ENCODE measurements around the gene ARAF. TPM values are rescaled to one million over a fixed set of nuclear protein-coding genes. Genes with fewer than 3 reads are reported as not detected.

ARAF gene
- total RNA-seq, 1 donor from 2014 or later: 44.0 TPM

DNA sequence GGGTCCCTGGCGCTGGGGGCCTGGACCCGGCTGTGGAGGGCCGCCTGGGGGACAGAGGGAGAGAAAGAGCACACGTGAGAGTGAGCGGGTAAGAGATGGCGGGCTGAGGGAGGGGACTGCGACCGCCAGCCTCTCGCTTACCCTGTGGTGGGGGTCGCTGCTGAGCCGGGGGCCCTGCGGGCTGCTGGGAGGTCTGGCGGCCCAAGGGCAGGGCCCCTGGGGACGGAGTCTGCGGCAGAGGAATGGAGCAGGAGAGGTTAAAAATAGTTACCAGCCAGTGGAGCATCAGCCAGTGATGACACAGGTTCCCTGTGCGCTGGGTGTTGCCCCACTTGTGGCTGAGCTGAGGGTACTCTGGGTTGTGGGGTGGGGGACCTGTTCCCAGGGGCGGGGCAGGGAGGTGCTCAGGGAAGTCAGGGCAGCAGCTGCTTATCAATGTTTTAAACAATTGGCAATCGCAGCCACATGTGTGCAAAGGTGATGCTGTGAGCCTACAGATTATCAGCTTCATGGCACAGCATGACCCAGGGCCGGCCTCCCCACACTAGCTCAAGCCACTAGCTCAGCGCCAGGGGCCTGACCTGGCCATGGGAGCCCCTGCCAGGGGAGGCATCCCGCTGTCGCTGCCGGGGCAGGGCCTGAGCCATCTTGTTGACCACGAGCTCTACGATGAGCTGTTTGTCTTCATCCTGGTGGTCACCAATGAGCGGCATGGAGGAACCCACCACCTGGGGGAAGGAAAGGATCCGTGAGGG lies 13.7 kb downstream of the ARAF start:
- Histone ChIP-seq H3K9me3 (ENCODE audit: insufficient read depth, low read depth, low read length) (no peaks in the 10 kb centered on the region), H3K36me3 (ENCODE audit: insufficient read depth, low read length) (peaks cover 4% of the 10 kb centered on the region), H3K4me2 (ENCODE audit: low read length) (peak overlapping the region; percentile 69), H2AFZ (ENCODE audit: low read depth, low read length) (no peak overlapping the region), H3K4me1 (ENCODE audit: insufficient read depth, low read length) (peaks cover 18% of the 10 kb centered on the region), H3K27ac (ENCODE audit: low read depth, low read length) (no peak overlapping the region), H3K4me3 (ENCODE audit: insufficient read depth, low read depth, low read length) (no peak overlapping the region), H3K27me3 (ENCODE audit: insufficient read depth, low read length) (no peaks in the 10 kb centered on the region), H3K9ac (ENCODE audit: low read length) (peak overlapping the region; percentile 50), H3K79me2 (ENCODE audit: insufficient read depth, low read length) (no peaks in the 10 kb centered on the region), H4K20me1 (ENCODE audit: insufficient read depth, low read length) (no peaks in the 10 kb centered on the region)
- TF ChIP-seq, protein P1, sequence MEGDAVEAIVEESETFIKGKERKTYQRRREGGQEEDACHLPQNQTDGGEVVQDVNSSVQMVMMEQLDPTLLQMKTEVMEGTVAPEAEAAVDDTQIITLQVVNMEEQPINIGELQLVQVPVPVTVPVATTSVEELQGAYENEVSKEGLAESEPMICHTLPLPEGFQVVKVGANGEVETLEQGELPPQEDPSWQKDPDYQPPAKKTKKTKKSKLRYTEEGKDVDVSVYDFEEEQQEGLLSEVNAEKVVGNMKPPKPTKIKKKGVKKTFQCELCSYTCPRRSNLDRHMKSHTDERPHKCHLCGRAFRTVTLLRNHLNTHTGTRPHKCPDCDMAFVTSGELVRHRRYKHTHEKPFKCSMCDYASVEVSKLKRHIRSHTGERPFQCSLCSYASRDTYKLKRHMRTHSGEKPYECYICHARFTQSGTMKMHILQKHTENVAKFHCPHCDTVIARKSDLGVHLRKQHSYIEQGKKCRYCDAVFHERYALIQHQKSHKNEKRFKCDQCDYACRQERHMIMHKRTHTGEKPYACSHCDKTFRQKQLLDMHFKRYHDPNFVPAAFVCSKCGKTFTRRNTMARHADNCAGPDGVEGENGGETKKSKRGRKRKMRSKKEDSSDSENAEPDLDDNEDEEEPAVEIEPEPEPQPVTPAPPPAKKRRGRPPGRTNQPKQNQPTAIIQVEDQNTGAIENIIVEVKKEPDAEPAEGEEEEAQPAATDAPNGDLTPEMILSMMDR (IDR thresholded peaks at IDR 0.05; ENCODE audit: insufficient read depth, low read depth, low read length): no peak
- no peak for TF ChIP-seq EZH2 (IDR thresholded peaks at IDR 0.05; ENCODE audit: insufficient read depth, low read length)
- Mint-ChIP-seq H3K36me3 (ENCODE audit: low read depth, unreplicated experiment) (peaks cover 6% of the 10 kb centered on the region), H3K27me3 (ENCODE audit: low read depth, unreplicated experiment) (no peaks in the 10 kb centered on the region), H3K4me3 (ENCODE audit: unreplicated experiment) (no peak overlapping the region), H3K9me3 (ENCODE audit: unreplicated experiment) (no peaks in the 10 kb centered on the region), H3K4me1 (ENCODE audit: low read depth, unreplicated experiment) (peaks cover 22% of the 10 kb centered on the region), H3K27ac (ENCODE audit: unreplicated experiment) (no peak overlapping the region)
- DNase-seq (ENCODE audit: low read depth) (no peak), FAIRE-seq (no peak)

DNA sequence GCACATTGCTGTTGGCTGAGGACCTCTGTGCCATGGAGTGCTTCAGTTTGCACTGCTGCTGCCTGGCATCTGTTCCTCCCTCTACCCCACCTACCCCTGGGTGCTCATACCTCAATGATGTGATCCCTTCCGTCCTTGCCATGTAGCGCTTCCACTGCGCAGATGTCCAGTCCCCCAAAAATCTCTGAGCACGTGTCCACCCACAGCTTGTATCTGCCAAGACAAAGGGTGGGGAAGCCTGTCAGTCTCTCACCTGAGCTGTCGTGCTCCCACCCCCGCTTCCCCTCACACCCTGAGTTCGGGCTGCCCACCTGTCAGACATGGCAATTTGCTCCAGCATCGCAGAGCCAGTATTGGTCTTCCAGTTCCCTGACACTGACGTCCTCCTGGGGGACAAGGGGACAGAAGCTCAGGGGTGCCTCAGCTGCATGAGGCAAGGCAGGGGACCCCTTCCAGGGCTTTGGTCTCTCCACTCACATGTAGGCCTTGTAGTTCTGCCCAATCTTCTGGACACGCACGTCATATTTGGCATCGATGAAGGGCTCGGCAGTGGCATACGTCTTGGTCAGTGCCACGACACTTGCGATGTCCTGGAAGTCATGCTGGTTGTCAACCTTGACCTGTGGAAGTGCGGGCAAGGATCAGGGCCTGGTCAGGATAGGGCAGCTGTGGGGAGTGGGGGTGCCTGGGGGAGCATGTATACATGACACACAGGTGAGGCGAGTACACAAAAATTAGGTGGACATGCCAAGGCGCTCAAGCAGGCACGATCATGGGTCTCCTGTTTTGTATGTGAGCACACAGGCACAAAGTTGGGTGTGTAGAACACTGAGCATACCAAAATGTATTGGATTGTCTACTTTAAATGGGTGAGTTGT lies 15.3 kb downstream of the ARAF start:
- Histone ChIP-seq H3K9me3 (ENCODE audit: insufficient read depth, low read depth, low read length) (no peaks in the 10 kb centered on the region), H3K36me3 (ENCODE audit: insufficient read depth, low read length) (no peaks in the 10 kb centered on the region), H3K4me1 (ENCODE audit: insufficient read depth, low read length) (peaks cover 18% of the 10 kb centered on the region), H3K4me2 (ENCODE audit: low read length) (no peak overlapping the region), H4K20me1 (ENCODE audit: insufficient read depth, low read length) (no peaks in the 10 kb centered on the region), H3K9ac (ENCODE audit: low read length) (no peak overlapping the region), H3K27me3 (ENCODE audit: insufficient read depth, low read length) (no peaks in the 10 kb centered on the region), H2AFZ (ENCODE audit: low read depth, low read length) (no peak overlapping the region), H3K27ac (ENCODE audit: low read depth, low read length) (no peak overlapping the region), H3K4me3 (ENCODE audit: insufficient read depth, low read depth, low read length) (no peak overlapping the region), H3K79me2 (ENCODE audit: insufficient read depth, low read length) (no peaks in the 10 kb centered on the region)
- H3K4me3 Mint-ChIP-seq (ENCODE audit: unreplicated experiment): no peak overlapping the region
- H3K27ac Mint-ChIP-seq (ENCODE audit: unreplicated experiment): peak overlapping the region; percentile 45
- H3K27me3 Mint-ChIP-seq (ENCODE audit: low read depth, unreplicated experiment): no peaks in the 10 kb centered on the region
- no peak for DNase-seq (ENCODE audit: low read depth)
- H3K9me3 Mint-ChIP-seq (ENCODE audit: unreplicated experiment): no peaks in the 10 kb centered on the region
- H3K4me1 Mint-ChIP-seq (ENCODE audit: low read depth, unreplicated experiment): peaks cover 22% of the 10 kb centered on the region
- TF ChIP-seq, protein P1 (IDR thresholded peaks at IDR 0.05; ENCODE audit: insufficient read depth, low read depth, low read length): no peak
- no peak for TF ChIP-seq EZH2 (IDR thresholded peaks at IDR 0.05; ENCODE audit: insufficient read depth, low read length)
- peak; percentile 55 for FAIRE-seq
- H3K36me3 Mint-ChIP-seq (ENCODE audit: low read depth, unreplicated experiment): peaks cover 4% of the 10 kb centered on the region

Data from astrocyte (in vitro differentiated cells and primary cell).